HepG2 (cell line): ENCODE data around the gene B4GALT5. TPM values are rescaled to one million over a fixed set of nuclear protein-coding genes. Genes with fewer than 3 reads are reported as not detected.
A peak's percentile ranks its signal among the peaks of the same experiment; 100 is the strongest.

ENCODE experiments used
- ATAC-seq: fragments of 200-7000 bp; cut with Tn5 transposase; 3 replicates; pipeline ENCODE4 v1.9.1; 2020; ENCODE audit warnings: mild to moderate bottlenecking, moderate library complexity
- BruUV-seq: library from RNA; stranded (reverse); fragments of 400-500 nt; replicated peaks from 2 replicates; lab custom pipeline; 2021; lab: Mats Ljungman, UMichigan
- CTCF ChIA-PET: fragments of 300-600 bp; formaldehyde crosslinking; extraction: SDS; loops from one replicate; lab custom pipeline; 2021; ENCODE audit warnings: low total read pairs, inconsistent platforms, low intra/inter-chr PET ratio; lab: Yijun Ruan, JAX
- POLR2A ChIA-PET: fragments of 350-600 bp; sonication (Branson Sonifier 250); formaldehyde crosslinking; loops from one replicate; lab custom pipeline; 2020; ENCODE audit warnings: antibody characterized with exemption, inconsistent platforms; lab: Yijun Ruan, JAX
- DNase-seq: peaks from one replicate; pipeline ENCODE4 v3.0.0-alpha.2; 2015; ENCODE audit warnings: low spot score
- FAIRE-seq: peaks from 3 replicates; lab custom pipeline; 2011; peaks lifted over from hg19 to GRCh38; lab: Jason Lieb, UNC
- H2AFZ ChIP-seq: one replicate; pipeline ENCODE4 v1.6.1; 2011; ENCODE audit warnings: low read length, inconsistent platforms
- H3K27ac ChIP-seq: fragments of 300-600 bp; 3 replicates; pipeline ENCODE4 v1.8.0; 2011; ENCODE audit warnings: mixed run types, mild to moderate bottlenecking, mixed read lengths, low read length, inconsistent platforms; ENCODE audit not compliant: insufficient read depth; ENCODE audit errors: extremely low read length
- H3K27me3 ChIP-seq, 2 experiments: fragments of 200-600 bp in 1 of 2; 2 replicates in 1 of 2; 3 replicates in 1 of 2; pipeline versions ENCODE4 v1.6.0 to v1.8.0; 2011; ENCODE audit warnings: low read length in 2 of 2, mild to moderate bottlenecking in 2 of 2, moderate library complexity in 2 of 2, inconsistent platforms in 1 of 2; ENCODE audit not compliant: insufficient read depth in 2 of 2, control insufficient read depth in 1 of 2
- H3K36me3 ChIP-seq, 2 experiments: fragments of 200-600 bp in 1 of 2; replicated peaks in 1 of 2; 2 replicates in 1 of 2; 3 replicates in 1 of 2; pipeline versions ENCODE4 v1.5.1 to v1.8.0; 2011; ENCODE audit warnings: low read length in 2 of 2, inconsistent platforms in 1 of 2; ENCODE audit not compliant: insufficient read depth in 2 of 2, control insufficient read depth in 1 of 2
- H3K4me1 ChIP-seq: 2 replicates; pipeline ENCODE4 v1.5.1; 2012; ENCODE audit warnings: low read length, inconsistent platforms; ENCODE audit not compliant: insufficient read depth
- H3K4me2 ChIP-seq: 2 replicates; pipeline ENCODE4 v1.6.0; 2011; ENCODE audit warnings: low read depth, low read length, inconsistent platforms
- H3K4me3 ChIP-seq, 3 experiments: fragments of 200-600 bp in 1 of 3; sonication (generic), shearing (Covaris generic) in 1 of 3; replicated peaks in 1 of 3; 2 replicates each; pipeline ENCODE4 v1.5.1; 2011 to 2016; ENCODE audit warnings: low read length in 3 of 3, inconsistent platforms in 2 of 3, low read depth in 2 of 3, mild to moderate bottlenecking in 2 of 3, control low read depth in 1 of 3, mixed read lengths in 1 of 3; ENCODE audit not compliant: insufficient read depth in 1 of 3
- H3K79me2 ChIP-seq: one replicate; pipeline ENCODE4 v1.6.1; 2011; ENCODE audit warnings: low read length, inconsistent platforms; ENCODE audit not compliant: insufficient read depth
- H3K9ac ChIP-seq: 2 replicates; pipeline ENCODE4 v1.6.0; 2011; ENCODE audit warnings: mild to moderate bottlenecking, low read depth, low read length, inconsistent platforms; ENCODE audit not compliant: insufficient read depth
- H3K9me3 ChIP-seq: 2 replicates; pipeline ENCODE4 v1.5.1; 2012; ENCODE audit warnings: mild to moderate bottlenecking, low read length
- H4K20me1 ChIP-seq: 2 replicates; pipeline ENCODE4 v1.6.0; 2011; ENCODE audit warnings: inconsistent platforms, mild to moderate bottlenecking, low read length, moderate library complexity; ENCODE audit not compliant: insufficient read depth
- CAMTA2 ChIP-seq: sonication (generic); formaldehyde crosslinking; IDR thresholded peaks from 2 replicates; pipeline ENCODE4 v1.4.0; 2020; ENCODE audit warnings: mild to moderate bottlenecking, missing genetic modification reagents, borderline replicate concordance
- CREB1 ChIP-seq, 2 experiments: fragments of 450-650 bp in 1 of 2; IDR thresholded peaks; 2 replicates each; pipeline ENCODE4 v1.6.1; 2016 to 2017; ENCODE audit warnings: control low read depth in 1 of 2, mild to moderate bottlenecking in 1 of 2, missing compliant biosample characterization in 1 of 2, missing genetic modification characterization in 1 of 2
- FOXO1 ChIP-seq: sonication (generic); formaldehyde crosslinking; IDR thresholded peaks from 2 replicates; pipeline ENCODE4 v1.4.0; 2020; ENCODE audit warnings: missing genetic modification reagents
- GLI4 ChIP-seq: sonication (generic); formaldehyde crosslinking; IDR thresholded peaks from 2 replicates; pipeline ENCODE4 v1.5.1; 2020; ENCODE audit warnings: missing genetic modification reagents, mild to moderate bottlenecking, moderate library complexity, borderline replicate concordance
- GTF3A ChIP-seq: sonication (generic); formaldehyde crosslinking; conservative IDR thresholded peaks from 2 replicates; pipeline ENCODE4 v1.4.0; 2020; ENCODE audit warnings: mild to moderate bottlenecking, missing genetic modification reagents
- HOXA3 ChIP-seq: sonication (generic); formaldehyde crosslinking; IDR thresholded peaks from 2 replicates; pipeline ENCODE4 v1.5.0; 2020; ENCODE audit warnings: missing genetic modification reagents
- IRF2 ChIP-seq: IDR thresholded peaks from 2 replicates; pipeline ENCODE4 v1.6.1; 2018; ENCODE audit warnings: missing genetic modification reagents, missing compliant biosample characterization
- ISL2 ChIP-seq: sonication (generic); formaldehyde crosslinking; IDR thresholded peaks from 2 replicates; pipeline ENCODE4 v1.5.0; 2020; ENCODE audit warnings: missing genetic modification reagents
- RBM22 ChIP-seq: fragments of 200-400 bp; formaldehyde crosslinking; optimal IDR thresholded peaks from 2 replicates; pipeline ENCODE3; 2017; ENCODE audit warnings: mild to moderate bottlenecking, low read length, moderate library complexity
- SCMH1 ChIP-seq: sonication (generic); formaldehyde crosslinking; IDR thresholded peaks from 2 replicates; pipeline ENCODE4 v1.9.0; 2021; ENCODE audit warnings: missing genetic modification reagents, mild to moderate bottlenecking, borderline replicate concordance
- ZNF251 ChIP-seq: sonication (generic); formaldehyde crosslinking; IDR thresholded peaks from 2 replicates; pipeline ENCODE4 v1.9.0; 2021; ENCODE audit warnings: mild to moderate bottlenecking, missing genetic modification reagents
- ZNF274 ChIP-seq: sonication (generic); formaldehyde crosslinking; IDR thresholded peaks from 2 replicates; pipeline ENCODE4 v1.5.1; 2020; ENCODE audit warnings: mild to moderate bottlenecking, missing genetic modification reagents
- ZNF337 ChIP-seq: sonication (generic); formaldehyde crosslinking; IDR thresholded peaks from 2 replicates; pipeline ENCODE4 v1.5.1; 2020; ENCODE audit warnings: missing genetic modification reagents, low read depth, mild to moderate bottlenecking, borderline replicate concordance
- WGBS: methylation state at CpG from one replicate; pipeline ENCODE4 v1.1.6; 2017; ENCODE audit warnings: low lambda C conversion rate; 5-methylcytosine and 5-hydroxymethylcytosine counted together
- in situ Hi-C: cut with HindIII; loops from 2 replicates; pipeline ENCODE4 v1.10.0; 2017; ENCODE audit warnings: low pct_unique_long_range_greater_than_20kb; ENCODE audit not compliant: extremely low pct_ligation_motif_present
- intact Hi-C: fragments of 100-400 bp; cut with micrococcal nuclease; formaldehyde crosslinking; loops from one replicate; pipeline ENCODE4 v1.10.0; 2022; ENCODE audit not compliant: unreplicated experiment
- polyA plus RNA-seq, 8 experiments: library from polyadenylated mRNA; depleted of rRNA in 3 of 8; stranded (reverse) in 7 of 8; unstranded in 1 of 8; fragments of >200 nt; fragmentation: Illumina TruSeq in 4 of 8; extraction: Trizol in 4 of 8; gene quantifications; 2 replicates each; pipeline versions ENCODE4 v1.2.1 to v1.2.3, GENCODE V29; 2011 to 2016; ENCODE audit warnings: low read depth in 4 of 8, missing spikeins in 1 of 8, mixed read lengths in 1 of 8; ENCODE audit not compliant: insufficient read depth in 1 of 8
- total RNA-seq, 5 experiments: library from RNA; depleted of rRNA; stranded (reverse); fragments of >200 nt; fragmentation: Illumina TruSeq; extraction: Trizol; gene quantifications; 2 replicates each; pipeline ENCODE4 v1.2.3, GENCODE V29; 2016; ENCODE audit warnings: low read depth in 1 of 5
- TF ChIP-seq, protein P1 (sequence below): sonication (generic); formaldehyde crosslinking; IDR thresholded peaks from 2 replicates; pipeline ENCODE4 v1.8.1; 2023; ENCODE audit warnings: mild to moderate bottlenecking, missing genetic modification reagents
- TF ChIP-seq, protein P2 (sequence below): sonication (generic); formaldehyde crosslinking; IDR thresholded peaks from 2 replicates; pipeline ENCODE4 v1.4.0; 2020; ENCODE audit warnings: missing genetic modification reagents
- TF ChIP-seq, protein P3 (sequence below): sonication (generic); formaldehyde crosslinking; IDR thresholded peaks from 2 replicates; pipeline ENCODE4 v1.4.0; 2020; ENCODE audit warnings: mild to moderate bottlenecking, missing genetic modification reagents
- TF ChIP-seq, protein P4 (sequence below): sonication (generic); formaldehyde crosslinking; IDR thresholded peaks from 2 replicates; pipeline ENCODE4 v1.4.0; 2020; ENCODE audit warnings: missing genetic modification reagents

Gene B4GALT5
- total and polyA plus RNA-seq, 2 of the 13 experiments (the other 11 are each of a cell fraction or from before 2014, with no cell fraction given) = 27.3 to 30.9 TPM

DNA sequence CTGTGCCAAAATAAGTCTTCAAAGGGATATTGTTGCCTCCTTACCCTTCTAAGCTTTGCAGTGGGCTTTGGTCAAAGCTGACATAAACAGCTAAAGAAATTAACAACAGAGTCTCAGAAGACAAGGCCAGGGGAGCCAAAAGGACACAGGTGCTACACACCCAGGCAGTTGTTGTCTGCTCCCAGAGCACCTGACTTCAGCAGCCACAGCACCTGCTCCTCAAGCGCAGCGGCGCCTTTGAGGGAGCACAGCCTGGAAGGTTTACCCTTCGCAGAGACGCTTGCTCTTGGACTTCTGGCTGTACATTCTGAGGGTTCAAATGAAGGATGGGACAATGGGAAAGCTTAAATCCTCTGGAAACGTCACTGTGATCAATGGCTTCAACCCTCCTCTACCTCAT lies 16.6 kb downstream of the B4GALT5 start:
- Histone ChIP-seq H3K4me2 (no peak overlapping the region), H3K36me3 (no peaks in the 10 kb centered on the region; a peak in 1 of 5 replicates), H3K79me2 (peaks cover 100% of the 10 kb centered on the region), H2AFZ (no peak overlapping the region), H3K27ac (peak overlapping the region; percentile 20), H4K20me1 (peaks cover 15% of the 10 kb centered on the region; the same call in 1 of the 2 replicates), H3K4me1 (peaks cover 94% of the 10 kb centered on the region), H3K9me3 (no peaks in the 10 kb centered on the region), H3K4me3 (no peak overlapping the region), H3K9ac (no peak overlapping the region; the same call in 1 of the 2 replicates), H3K27me3 (no peaks in the 10 kb centered on the region)
- ATAC-seq (peak; percentile 31; the same call in 2 of the 3 replicates), DNase-seq (no peak), FAIRE-seq (no peak)
- 91% methylated on average over 6 of the region's 6 CpGs for WGBS
- ChIA-PET CTCF (no interaction called here), POLR2A (interaction anchor here (1.3 to 1.5 kb wide), 3 partner anchors 17 to 116 kb away, joined by 4 to 6 read pairs (median 4); partner anchors contain the start of genes B4GALT5 and SLC9A8)
- no TSS peak for BruUV-seq
- in situ Hi-C loops = no loop called here
- intact Hi-C loops = no loop called here
- TF ChIP-seq ZNF251 (CRISPR knock-in tag) (0 out of 2 replicates have a peak, but pooled peaks have one; percentile 37), FOXO1 (CRISPR knock-in tag) (0 out of 2 replicates have a peak, but pooled peaks have one; percentile 20), GLI4 (peak; percentile 70; the same call in 1 of the 2 replicates), RBM22 (peak; percentile 56), SCMH1 (no peak), GTF3A (CRISPR knock-in tag) (0 out of 2 replicates have a peak, but pooled peaks have one; percentile 31), ZNF274 (CRISPR knock-in tag) (peak; percentile 59; the same call in 1 of the 2 replicates), CREB1 (IDR thresholded peaks at IDR 0.05) (no peak), CREB1 (CRISPR knock-in tag; IDR thresholded peaks at IDR 0.05) (no peak), IRF2 (CRISPR knock-in tag) (no peak), HOXA3 (CRISPR knock-in tag) (0 out of 2 replicates have a peak, but pooled peaks have one; percentile 27), CAMTA2 (no peak), ISL2 (CRISPR knock-in tag) (no peak), ZNF337 (CRISPR knock-in tag) (no peak)
- TF ChIP-seq, protein P1, sequence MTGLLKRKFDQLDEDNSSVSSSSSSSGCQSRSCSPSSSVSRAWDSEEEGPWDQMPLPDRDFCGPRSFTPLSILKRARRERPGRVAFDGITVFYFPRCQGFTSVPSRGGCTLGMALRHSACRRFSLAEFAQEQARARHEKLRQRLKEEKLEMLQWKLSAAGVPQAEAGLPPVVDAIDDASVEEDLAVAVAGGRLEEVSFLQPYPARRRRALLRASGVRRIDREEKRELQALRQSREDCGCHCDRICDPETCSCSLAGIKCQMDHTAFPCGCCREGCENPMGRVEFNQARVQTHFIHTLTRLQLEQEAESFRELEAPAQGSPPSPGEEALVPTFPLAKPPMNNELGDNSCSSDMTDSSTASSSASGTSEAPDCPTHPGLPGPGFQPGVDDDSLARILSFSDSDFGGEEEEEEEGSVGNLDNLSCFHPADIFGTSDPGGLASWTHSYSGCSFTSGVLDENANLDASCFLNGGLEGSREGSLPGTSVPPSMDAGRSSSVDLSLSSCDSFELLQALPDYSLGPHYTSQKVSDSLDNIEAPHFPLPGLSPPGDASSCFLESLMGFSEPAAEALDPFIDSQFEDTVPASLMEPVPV (CRISPR knock-in tag) = no peak
- TF ChIP-seq, protein P2, sequence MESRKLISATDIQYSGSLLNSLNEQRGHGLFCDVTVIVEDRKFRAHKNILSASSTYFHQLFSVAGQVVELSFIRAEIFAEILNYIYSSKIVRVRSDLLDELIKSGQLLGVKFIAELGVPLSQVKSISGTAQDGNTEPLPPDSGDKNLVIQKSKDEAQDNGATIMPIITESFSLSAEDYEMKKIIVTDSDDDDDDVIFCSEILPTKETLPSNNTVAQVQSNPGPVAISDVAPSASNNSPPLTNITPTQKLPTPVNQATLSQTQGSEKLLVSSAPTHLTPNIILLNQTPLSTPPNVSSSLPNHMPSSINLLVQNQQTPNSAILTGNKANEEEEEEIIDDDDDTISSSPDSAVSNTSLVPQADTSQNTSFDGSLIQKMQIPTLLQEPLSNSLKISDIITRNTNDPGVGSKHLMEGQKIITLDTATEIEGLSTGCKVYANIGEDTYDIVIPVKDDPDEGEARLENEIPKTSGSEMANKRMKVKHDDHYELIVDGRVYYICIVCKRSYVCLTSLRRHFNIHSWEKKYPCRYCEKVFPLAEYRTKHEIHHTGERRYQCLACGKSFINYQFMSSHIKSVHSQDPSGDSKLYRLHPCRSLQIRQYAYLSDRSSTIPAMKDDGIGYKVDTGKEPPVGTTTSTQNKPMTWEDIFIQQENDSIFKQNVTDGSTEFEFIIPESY (CRISPR knock-in tag) = peak; percentile 87
- TF ChIP-seq, protein P3, sequence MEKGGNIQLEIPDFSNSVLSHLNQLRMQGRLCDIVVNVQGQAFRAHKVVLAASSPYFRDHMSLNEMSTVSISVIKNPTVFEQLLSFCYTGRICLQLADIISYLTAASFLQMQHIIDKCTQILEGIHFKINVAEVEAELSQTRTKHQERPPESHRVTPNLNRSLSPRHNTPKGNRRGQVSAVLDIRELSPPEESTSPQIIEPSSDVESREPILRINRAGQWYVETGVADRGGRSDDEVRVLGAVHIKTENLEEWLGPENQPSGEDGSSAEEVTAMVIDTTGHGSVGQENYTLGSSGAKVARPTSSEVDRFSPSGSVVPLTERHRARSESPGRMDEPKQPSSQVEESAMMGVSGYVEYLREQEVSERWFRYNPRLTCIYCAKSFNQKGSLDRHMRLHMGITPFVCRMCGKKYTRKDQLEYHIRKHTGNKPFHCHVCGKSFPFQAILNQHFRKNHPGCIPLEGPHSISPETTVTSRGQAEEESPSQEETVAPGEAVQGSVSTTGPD (CRISPR knock-in tag) = no peak
- TF ChIP-seq, protein P4, sequence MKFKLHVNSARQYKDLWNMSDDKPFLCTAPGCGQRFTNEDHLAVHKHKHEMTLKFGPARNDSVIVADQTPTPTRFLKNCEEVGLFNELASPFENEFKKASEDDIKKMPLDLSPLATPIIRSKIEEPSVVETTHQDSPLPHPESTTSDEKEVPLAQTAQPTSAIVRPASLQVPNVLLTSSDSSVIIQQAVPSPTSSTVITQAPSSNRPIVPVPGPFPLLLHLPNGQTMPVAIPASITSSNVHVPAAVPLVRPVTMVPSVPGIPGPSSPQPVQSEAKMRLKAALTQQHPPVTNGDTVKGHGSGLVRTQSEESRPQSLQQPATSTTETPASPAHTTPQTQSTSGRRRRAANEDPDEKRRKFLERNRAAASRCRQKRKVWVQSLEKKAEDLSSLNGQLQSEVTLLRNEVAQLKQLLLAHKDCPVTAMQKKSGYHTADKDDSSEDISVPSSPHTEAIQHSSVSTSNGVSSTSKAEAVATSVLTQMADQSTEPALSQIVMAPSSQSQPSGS (CRISPR knock-in tag) = no peak
